Stimulated activated naive CD8-positive, alpha-beta T cell treated with anti-CD3 and anti-CD28 coated beads, Interleukin-15, Interleukin-2, amounts not matched to agents 100 ng/mL and 50 ng/mL, for 24 hours (primary cell): ENCODE measurements around the gene IFIT5.
"Not testable (repeated sequence)": the region's sequence is repeated elsewhere in the genome, so short reads cannot be mapped to it uniquely, and the experiment has no call there.

ENCODE experiments used
- H3K27ac Mint-ChIP-seq: one replicate; pipeline ENCODE4 v1.8.0; 2021; ENCODE audit warnings: mild to moderate bottlenecking, mixed read lengths
- H3K27me3 Mint-ChIP-seq: one replicate; pipeline ENCODE4 v1.8.0; 2021; ENCODE audit warnings: mixed read lengths
- H3K36me3 Mint-ChIP-seq: one replicate; pipeline ENCODE4 v1.8.0; 2021; ENCODE audit warnings: low read depth, mixed read lengths
- H3K4me1 Mint-ChIP-seq: one replicate; pipeline ENCODE4 v1.8.0; 2021; ENCODE audit warnings: low read depth, mixed read lengths
- H3K4me3 Mint-ChIP-seq: one replicate; pipeline ENCODE4 v1.8.0; 2021; ENCODE audit warnings: mild to moderate bottlenecking, mixed read lengths
- H3K9me3 Mint-ChIP-seq: one replicate; pipeline ENCODE4 v1.8.0; 2021; ENCODE audit warnings: mixed read lengths

IFIT5 gene

GRCh38 chr10:89388806-89389205 is 25.6 kb upstream of the IFIT5 start:
- Mint-ChIP-seq H3K27me3 (no peaks in the 10 kb centered on the region), H3K4me1 (peaks cover 22% of the 10 kb centered on the region), H3K9me3 (no peaks in the 10 kb centered on the region), H3K4me3 (no peak overlapping the region), H3K27ac (no peak overlapping the region), H3K36me3 (no peaks in the 10 kb centered on the region)

GRCh38 chr10:89389254-89389653 is 25.1 kb upstream of the IFIT5 start:
- Mint-ChIP-seq H3K27me3 (no peaks in the 10 kb centered on the region), H3K9me3 (no peaks in the 10 kb centered on the region), H3K36me3 (no peaks in the 10 kb centered on the region), H3K4me3 (no peak overlapping the region), H3K27ac (no peak overlapping the region), H3K4me1 (peaks cover 27% of the 10 kb centered on the region)

GRCh38 chr10:89390476-89391225 is 23.7 kb upstream of the IFIT5 start:
- Mint-ChIP-seq H3K4me1 (peaks cover 37% of the 10 kb centered on the region), H3K9me3 (no peaks in the 10 kb centered on the region), H3K27me3 (no peaks in the 10 kb centered on the region), H3K4me3 (no peak overlapping the region), H3K36me3 (no peaks in the 10 kb centered on the region), H3K27ac (no peak overlapping the region)

GRCh38 chr10:89391226-89391576 is 23.2 kb upstream of the IFIT5 start:
- not testable (repeated sequence) for H3K27me3 Mint-ChIP-seq, H3K27ac Mint-ChIP-seq, H3K4me3 Mint-ChIP-seq, H3K36me3 Mint-ChIP-seq, H3K9me3 Mint-ChIP-seq
- H3K4me1 Mint-ChIP-seq, result peaks cover 39% of the 10 kb centered on the region

- Mint-ChIP-seq H3K27ac (peak within 1 kb of the TSS; percentile 67), H3K4me1 (peaks cover 44% of the 10 kb centered on the region), H3K36me3 (peaks cover 3% of the 10 kb centered on the region), H3K9me3 (no peaks in the 10 kb centered on the region), H3K27me3 (no peaks in the 10 kb centered on the region), H3K4me3 (peak within 1 kb of the TSS; percentile 84)
Measured at GRCh38 chr10:89391907-89392756, 22.2 kb upstream of the IFIT5 start, which contains the start of gene IFIT1. Gene IFIT1 (plus strand): TSS chr10:89392623. CDS start chr10:89392713, 90 bp downstream.

GRCh38 chr10:89392974-89393373 is 21.4 kb upstream of the IFIT5 start:
- Mint-ChIP-seq H3K4me1 (peaks cover 47% of the 10 kb centered on the region), H3K4me3 (peak overlapping the region; percentile 84), H3K27ac (peak overlapping the region; percentile 67), H3K36me3 (peaks cover 5% of the 10 kb centered on the region), H3K27me3 (no peaks in the 10 kb centered on the region), H3K9me3 (no peaks in the 10 kb centered on the region)

GRCh38 chr10:89393898-89394297 is 20.5 kb upstream of the IFIT5 start:
- no peaks in the 10 kb centered on the region for H3K27me3 Mint-ChIP-seq
- H3K9me3 Mint-ChIP-seq, result no peaks in the 10 kb centered on the region
- peaks cover 8% of the 10 kb centered on the region for H3K36me3 Mint-ChIP-seq
- H3K27ac Mint-ChIP-seq, result no peak overlapping the region
- peak overlapping the region; percentile 84 for H3K4me3 Mint-ChIP-seq
- peaks cover 56% of the 10 kb centered on the region for H3K4me1 Mint-ChIP-seq

- H3K4me1 Mint-ChIP-seq, result peaks cover 68% of the 10 kb centered on the region
- no peak overlapping the region for H3K4me3 Mint-ChIP-seq
- no peaks in the 10 kb centered on the region for H3K9me3 Mint-ChIP-seq
- H3K27me3 Mint-ChIP-seq, result no peaks in the 10 kb centered on the region
- H3K27ac Mint-ChIP-seq, result no peak overlapping the region
- H3K36me3 Mint-ChIP-seq, result peaks cover 12% of the 10 kb centered on the region
Measured at GRCh38 chr10:89395141-89395540, 19.2 kb upstream of the IFIT5 start.

- Mint-ChIP-seq H3K27ac (no peak overlapping the region), H3K36me3 (peaks cover 28% of the 10 kb centered on the region), H3K9me3 (no peaks in the 10 kb centered on the region), H3K4me3 (no peak overlapping the region), H3K4me1 (peaks cover 60% of the 10 kb centered on the region), H3K27me3 (no peaks in the 10 kb centered on the region)
Measured at GRCh38 chr10:89398003-89398749, 16.2 kb upstream of the IFIT5 start.

- Mint-ChIP-seq H3K36me3 (peaks cover 34% of the 10 kb centered on the region), H3K4me1 (peaks cover 48% of the 10 kb centered on the region), H3K27me3 (no peaks in the 10 kb centered on the region), H3K4me3 (no peak overlapping the region), H3K27ac (no peak overlapping the region), H3K9me3 (no peaks in the 10 kb centered on the region)
Measured at GRCh38 chr10:89399956-89400355, 14.4 kb upstream of the IFIT5 start.

- no peak overlapping the region for H3K27ac Mint-ChIP-seq
- H3K27me3 Mint-ChIP-seq, result no peaks in the 10 kb centered on the region
- no peak overlapping the region for H3K4me3 Mint-ChIP-seq
- H3K36me3 Mint-ChIP-seq, result peaks cover 35% of the 10 kb centered on the region
- peaks cover 32% of the 10 kb centered on the region for H3K4me1 Mint-ChIP-seq
- H3K9me3 Mint-ChIP-seq, result no peaks in the 10 kb centered on the region
Measured at GRCh38 chr10:89403043-89403442, 11.3 kb upstream of the IFIT5 start.

- Mint-ChIP-seq H3K4me1 (peaks cover 19% of the 10 kb centered on the region), H3K27ac (no peak overlapping the region), H3K27me3 (no peaks in the 10 kb centered on the region), H3K36me3 (peaks cover 29% of the 10 kb centered on the region), H3K9me3 (no peaks in the 10 kb centered on the region), H3K4me3 (no peak overlapping the region)
Measured at GRCh38 chr10:89404104-89405047, 10.0 kb upstream of the IFIT5 start.

- Mint-ChIP-seq H3K4me1 (peaks cover 17% of the 10 kb centered on the region), H3K36me3 (peaks cover 25% of the 10 kb centered on the region)
- not testable (repeated sequence) for H3K4me3 Mint-ChIP-seq, H3K27ac Mint-ChIP-seq, H3K27me3 Mint-ChIP-seq, H3K9me3 Mint-ChIP-seq
Measured at GRCh38 chr10:89406178-89406577, 8.2 kb upstream of the IFIT5 start.

- Mint-ChIP-seq H3K4me1 (peaks cover 22% of the 10 kb centered on the region), H3K36me3 (peaks cover 25% of the 10 kb centered on the region)
- not testable (repeated sequence) for H3K4me3 Mint-ChIP-seq, H3K9me3 Mint-ChIP-seq, H3K27me3 Mint-ChIP-seq, H3K27ac Mint-ChIP-seq
Measured at GRCh38 chr10:89407792-89408191, 6.6 kb upstream of the IFIT5 start.
